Smooth muscle cell (in vitro differentiated cells): Measurements from ENCODE around the gene PLD1. TPM values are rescaled to one million over a fixed set of nuclear protein-coding genes. Genes with fewer than 3 reads are reported as not detected.
A peak's percentile ranks its signal among the peaks of the same experiment; 100 is the strongest.

Experiments
- DNase-seq: peaks from one replicate; lab custom pipeline; 2025; ENCODE audit not compliant: unreplicated experiment; lab: John Stamatoyannopoulos, UW
- H2AFZ ChIP-seq: fragments of 200-600 bp; sonication (generic); 2 replicates; pipeline ENCODE4 v1.6.0; 2016; ENCODE audit warnings: antibody characterized with exemption, low read depth, mild to moderate bottlenecking
- H3F3A ChIP-seq: fragments of 200-600 bp; sonication (generic); 2 replicates; pipeline ENCODE4 v1.6.0; 2017; ENCODE audit warnings: antibody characterized with exemption, low read depth
- H3K27ac ChIP-seq: fragments of 200-600 bp; sonication (generic); 2 replicates; pipeline ENCODE4 v1.5.1; 2016; ENCODE audit warnings: low read depth, mild to moderate bottlenecking
- H3K27me3 ChIP-seq: fragments of 200-600 bp; sonication (generic); 2 replicates; pipeline ENCODE4 v1.6.1; 2016; ENCODE audit warnings: low read depth, mild to moderate bottlenecking
- H3K36me3 ChIP-seq: fragments of 200-600 bp; sonication (generic); 2 replicates; pipeline ENCODE4 v1.5.1; 2016; ENCODE audit warnings: low read depth
- H3K4me1 ChIP-seq: fragments of 200-600 bp; sonication (generic); 2 replicates; pipeline ENCODE4 v1.5.1; 2016; ENCODE audit warnings: low read depth
- H3K4me2 ChIP-seq: fragments of 200-600 bp; sonication (generic); 2 replicates; pipeline ENCODE4 v1.6.0; 2016; ENCODE audit warnings: mild to moderate bottlenecking
- H3K4me3 ChIP-seq: fragments of 200-600 bp; sonication (generic); 2 replicates; pipeline ENCODE4 v1.5.1; 2016; ENCODE audit warnings: mild to moderate bottlenecking
- H3K79me2 ChIP-seq: fragments of 200-600 bp; sonication (generic); 2 replicates; pipeline ENCODE4 v1.6.0; 2016; ENCODE audit warnings: low read depth, mild to moderate bottlenecking
- H3K9ac ChIP-seq: fragments of 200-600 bp; sonication (generic); 2 replicates; pipeline ENCODE4 v1.6.0; 2016; ENCODE audit warnings: low read depth
- H3K9me3 ChIP-seq: fragments of 200-600 bp; sonication (generic); replicated peaks from 2 replicates; pipeline ENCODE4 v1.5.1; 2016; ENCODE audit warnings: low read depth
- H4K20me1 ChIP-seq: fragments of 200-600 bp; sonication (generic); 2 replicates; pipeline ENCODE4 v1.6.0; 2016; ENCODE audit warnings: low read depth
- CTCF ChIP-seq: fragments of 200-600 bp; sonication (generic); IDR thresholded peaks from 2 replicates; pipeline ENCODE4 v1.5.1; 2017; ENCODE audit warnings: borderline replicate concordance, mild to moderate bottlenecking, antibody characterized with exemption; ENCODE audit not compliant: insufficient read depth, poor library complexity, severe bottlenecking
- WGBS: methylation state at CpG from one replicate; pipeline ENCODE4 v1.1.7; 2016; ENCODE audit warnings: low lambda C conversion rate; 5-methylcytosine and 5-hydroxymethylcytosine counted together
- polyA plus RNA-seq: library from polyadenylated mRNA; unstranded; fragments of >200 nt; fragmentation: Nextera tagmentation; extraction: Ambion mirVana; gene quantifications from 2 replicates; pipeline ENCODE4 v1.2.1, GENCODE V29; 2016
- total RNA-seq: library from RNA; depleted of rRNA; stranded (reverse); fragments of >200 nt; gene quantifications from 2 replicates; pipeline ENCODE4 v1.2.3, GENCODE V29; 2014

Gene PLD1
- total and polyA plus RNA-seq, 2 experiments from 2014 or later, result 15.2 to 36.1 TPM

- H3K4me2 ChIP-seq, result peak overlapping the region; percentile 42
- no peak overlapping the region for H2AFZ ChIP-seq
- no peak overlapping the region for H3K4me3 ChIP-seq
- 41% methylated on average over 5 of the region's 5 CpGs for WGBS
- H3K27ac ChIP-seq, result peak overlapping the region; percentile 79
- H3K9me3 ChIP-seq, result peaks cover 5% of the 10 kb centered on the region
- no peaks in the 10 kb centered on the region for H3K36me3 ChIP-seq
- TF ChIP-seq CTCF, result no peak
- H3K79me2 ChIP-seq, result no peaks in the 10 kb centered on the region
- peaks cover 18% of the 10 kb centered on the region for H3F3A ChIP-seq
- no peak overlapping the region for H3K9ac ChIP-seq
- H3K4me1 ChIP-seq, result peaks cover 8% of the 10 kb centered on the region
- no peak for DNase-seq
- no peaks in the 10 kb centered on the region for H3K27me3 ChIP-seq
- H4K20me1 ChIP-seq, result no peaks in the 10 kb centered on the region
These were observed 41.4 kb upstream of the PLD1 start for GRCh38 chr3:171851660-171852058.

GRCh38 chr3:171850960-171851659 lies 40.8 kb upstream of the PLD1 start:
- H3K79me2 ChIP-seq, result no peaks in the 10 kb centered on the region
- H4K20me1 ChIP-seq, result no peaks in the 10 kb centered on the region
- peaks cover 5% of the 10 kb centered on the region for H3K9me3 ChIP-seq
- peak overlapping the region; percentile 73 for H2AFZ ChIP-seq
- H3K4me1 ChIP-seq, result peaks cover 8% of the 10 kb centered on the region
- WGBS, result 67% methylated on average over 6 of the region's 6 CpGs
- no peak overlapping the region for H3K4me3 ChIP-seq
- peaks cover 18% of the 10 kb centered on the region for H3F3A ChIP-seq
- TF ChIP-seq CTCF, result no peak
- no peaks in the 10 kb centered on the region for H3K36me3 ChIP-seq
- peak overlapping the region; percentile 42 for H3K4me2 ChIP-seq
- no peak for DNase-seq
- H3K27ac ChIP-seq, result peak overlapping the region; percentile 79
- H3K9ac ChIP-seq, result peak overlapping the region; percentile 25
- H3K27me3 ChIP-seq, result no peaks in the 10 kb centered on the region

GRCh38 chr3:171850320-171850959 lies 40.2 kb upstream of the PLD1 start:
- no peaks in the 10 kb centered on the region for H3K36me3 ChIP-seq
- 62% methylated on average over 6 of the region's 6 CpGs for WGBS
- H3K79me2 ChIP-seq, result no peaks in the 10 kb centered on the region
- no peak overlapping the region for H3K9ac ChIP-seq
- H3K27ac ChIP-seq, result peak overlapping the region; percentile 79
- H3K4me2 ChIP-seq, result peak overlapping the region; percentile 42
- no peaks in the 10 kb centered on the region for H4K20me1 ChIP-seq
- H3K27me3 ChIP-seq, result no peaks in the 10 kb centered on the region
- no peak for TF ChIP-seq CTCF
- peak overlapping the region; percentile 73 for H2AFZ ChIP-seq
- no peak overlapping the region for H3K4me3 ChIP-seq
- peaks cover 8% of the 10 kb centered on the region for H3K4me1 ChIP-seq
- no peak for DNase-seq
- peaks cover 18% of the 10 kb centered on the region for H3F3A ChIP-seq
- H3K9me3 ChIP-seq, result peaks cover 5% of the 10 kb centered on the region
